COLO668 (cell line): ENCODE data around the gene TEX28.
"Not testable (repeated sequence)": the region's sequence is repeated elsewhere in the genome, so short reads cannot be mapped to it uniquely, and the experiment has no call there.

Experiments
- DNase-seq: peaks from one replicate; lab custom pipeline; 2025; ENCODE audit not compliant: unreplicated experiment; lab: John Stamatoyannopoulos, UW

The TEX28 gene

DNA sequence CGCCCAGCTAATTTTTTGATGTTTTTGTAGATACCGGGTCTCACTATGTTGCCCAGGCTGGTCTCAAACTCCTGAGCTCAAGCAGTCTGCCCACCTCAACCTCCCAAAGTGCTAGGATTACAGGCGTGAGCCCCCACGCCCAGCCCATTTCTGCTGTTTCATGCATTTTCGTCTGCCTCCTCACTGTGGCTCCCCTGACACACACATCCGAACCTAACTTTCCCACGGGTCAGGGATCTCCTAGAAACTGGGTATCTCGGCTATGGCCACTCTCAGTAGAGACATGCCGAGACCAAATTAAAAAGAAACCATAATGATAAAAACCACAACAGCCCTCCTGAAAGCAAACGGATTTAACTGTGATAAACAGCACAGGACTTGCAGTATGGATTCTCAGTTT, 46.8 kb downstream of the TEX28 start:
- not testable (repeated sequence) for DNase-seq

DNA sequence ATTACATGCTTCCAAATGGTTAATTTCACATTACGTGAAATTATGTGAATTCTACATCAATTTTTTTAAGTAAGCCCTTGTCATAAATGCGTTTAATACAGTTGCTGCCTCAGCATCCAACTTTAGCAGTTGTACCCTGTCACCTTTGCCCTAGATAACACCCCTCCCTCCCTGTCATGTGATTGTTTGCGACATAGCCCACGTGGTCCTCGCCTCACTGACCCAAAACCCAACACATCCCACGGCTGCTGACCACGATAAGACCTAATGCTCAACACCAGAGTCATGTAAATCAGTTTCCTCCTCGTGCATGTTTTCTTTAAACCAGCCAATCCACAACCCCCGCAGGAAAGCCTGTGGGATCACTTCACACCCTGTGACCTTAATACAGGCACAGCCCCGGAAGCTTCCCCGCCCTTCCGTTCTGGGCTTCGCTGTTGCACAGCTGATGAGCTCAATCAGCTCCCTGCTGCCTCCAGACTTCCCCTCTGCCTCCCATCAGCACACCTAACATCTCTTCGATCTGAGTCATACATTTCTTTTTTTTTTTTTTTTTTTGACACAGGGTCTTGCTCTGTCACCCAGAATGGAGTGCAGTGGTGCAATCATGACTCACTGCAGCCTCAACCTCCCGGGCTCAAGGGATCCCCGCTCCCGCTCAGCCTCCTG, 47.4 kb downstream of the TEX28 start:
- not testable (repeated sequence) for DNase-seq

DNA sequence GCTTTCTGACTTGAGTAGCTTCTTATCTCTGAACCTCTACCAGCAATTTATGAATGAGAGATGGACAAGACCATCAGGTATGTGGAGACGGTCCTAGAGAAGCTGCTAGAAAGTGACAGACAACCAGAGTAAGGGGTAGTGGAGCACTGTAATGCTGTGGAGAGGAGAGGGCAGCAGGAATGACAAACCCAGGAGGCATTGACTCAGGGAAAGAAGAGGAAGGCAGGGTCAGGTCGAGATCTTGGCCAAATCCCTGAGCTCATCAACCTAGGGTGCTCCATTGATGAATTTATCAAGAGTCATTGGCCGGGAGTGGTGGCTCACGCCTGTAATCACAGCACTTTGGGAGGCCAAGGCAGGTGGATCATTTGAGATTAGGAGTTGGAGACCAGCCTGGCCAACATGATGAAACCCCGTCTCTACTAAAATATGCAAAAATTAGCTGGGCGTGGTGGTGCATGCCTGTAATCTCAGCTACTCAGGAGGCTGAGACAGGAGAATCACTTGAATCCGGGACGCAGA, 54.9 kb downstream of the TEX28 start:
- DNase-seq = not testable (repeated sequence)

DNA sequence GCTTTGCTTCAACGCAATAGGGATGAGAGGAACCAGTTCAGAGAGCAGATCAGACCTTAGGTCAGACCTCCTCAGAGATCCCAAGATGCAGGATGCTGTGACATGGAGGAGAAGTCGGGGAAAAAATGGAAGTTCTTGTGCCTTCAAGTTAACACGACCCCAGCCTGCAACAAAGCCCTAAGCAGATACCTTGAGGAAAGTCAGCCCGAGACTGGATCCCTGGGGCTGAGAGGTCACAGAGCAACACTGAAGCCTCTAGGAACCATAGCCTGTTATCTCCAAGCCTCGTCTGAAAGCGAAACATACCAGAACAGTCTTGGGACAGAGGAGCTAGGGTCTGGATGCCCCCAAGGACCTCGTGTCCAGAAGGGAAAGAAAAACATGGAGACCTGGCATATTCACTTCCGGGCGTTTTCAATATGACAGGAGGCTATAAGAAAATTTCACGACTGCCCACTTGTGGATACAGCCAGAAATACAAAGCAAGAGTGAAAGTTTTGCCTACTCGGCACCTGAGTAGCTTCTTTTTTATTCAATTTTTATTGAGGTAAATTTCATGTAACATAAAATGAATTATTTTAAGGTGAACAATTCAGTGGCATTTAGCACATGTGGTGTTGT, 55.9 kb downstream of the TEX28 start:
- DNase-seq = not testable (repeated sequence)

DNA sequence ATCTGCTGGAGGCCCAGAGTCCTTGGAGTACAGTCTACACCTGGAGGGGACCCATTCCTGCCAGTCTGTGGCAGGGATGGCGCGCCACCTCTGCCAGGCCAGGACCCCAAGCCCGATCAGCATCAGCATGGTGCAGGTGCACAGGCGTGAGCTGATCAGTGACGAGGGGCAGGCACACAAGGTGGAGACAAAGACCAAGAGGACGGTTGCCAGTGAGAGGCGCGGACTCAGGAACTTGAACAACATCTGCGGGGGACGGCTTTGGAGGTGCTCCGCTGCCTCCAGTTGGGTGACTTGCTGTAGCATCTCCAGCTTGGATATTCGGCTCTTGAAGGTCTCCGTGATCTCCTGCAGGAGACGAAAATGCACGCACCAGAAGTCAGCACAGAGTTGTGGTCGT, 61.3 kb downstream of the TEX28 start:
- not testable (repeated sequence) for DNase-seq

GRCh38 chrX:154231443-154231842, 63.5 kb downstream of the TEX28 start:
- not testable (repeated sequence) for DNase-seq

DNA sequence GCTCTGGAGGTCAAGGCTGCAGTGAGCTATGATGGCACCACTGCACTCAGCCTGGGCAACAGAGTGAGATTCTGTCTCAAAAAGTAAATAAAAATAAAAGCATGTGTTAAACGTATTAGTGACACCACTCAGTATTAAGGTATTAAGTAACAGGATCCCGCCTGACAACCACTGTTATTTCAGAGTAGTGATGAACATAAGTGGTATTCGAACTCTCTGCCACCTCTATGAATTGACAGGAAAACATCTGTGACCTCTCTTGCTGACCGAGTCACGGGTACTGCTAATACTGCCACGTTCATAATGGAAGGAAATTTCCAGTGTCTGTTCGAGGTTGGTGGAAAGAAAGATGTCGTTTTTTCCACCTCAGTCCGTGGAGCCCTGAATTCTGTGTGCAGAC, 68.2 kb downstream of the TEX28 start:
- DNase-seq = not testable (repeated sequence)

GRCh38 chrX:154225292-154225691, 69.6 kb downstream of the TEX28 start:
- not testable (repeated sequence) for DNase-seq
